PC-9 (cell line): ENCODE data around the gene TSSK2.

Experiments
- EZH2 ChIP-seq: fragments of 200-600 bp; sonication (generic); IDR thresholded peaks from 2 replicates; pipeline ENCODE4 v1.8.0; 2017; ENCODE audit warnings: antibody characterized with exemption, low read depth
- TF ChIP-seq, protein P1 (sequence below): fragments of 200-600 bp; sonication (generic); conservative IDR thresholded peaks from 2 replicates; pipeline ENCODE4 v1.6.1; 2017; ENCODE audit warnings: mixed run types, antibody characterized with exemption, mild to moderate bottlenecking, moderate library complexity

DNA sequence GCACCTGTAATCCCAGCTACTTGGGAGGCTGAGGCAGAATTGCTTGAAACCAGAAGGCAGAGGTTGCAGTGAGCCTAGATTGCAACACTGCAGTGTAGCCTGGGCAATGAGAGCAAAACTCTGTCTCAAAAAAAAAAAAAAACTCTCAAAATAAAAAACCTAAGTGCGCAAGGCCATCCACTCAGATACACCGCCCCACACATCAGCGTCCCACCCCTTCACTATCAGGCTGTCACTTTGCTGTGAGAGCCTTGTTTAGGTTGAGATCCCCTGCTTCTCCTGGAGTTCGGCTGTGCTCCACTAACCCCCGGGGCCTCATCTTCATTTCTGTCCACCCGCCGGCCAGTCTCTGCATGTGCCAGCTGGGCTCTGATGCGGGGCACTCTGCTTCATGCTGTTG, 35.3 kb downstream of the TSSK2 start:
- TF ChIP-seq, protein P1, sequence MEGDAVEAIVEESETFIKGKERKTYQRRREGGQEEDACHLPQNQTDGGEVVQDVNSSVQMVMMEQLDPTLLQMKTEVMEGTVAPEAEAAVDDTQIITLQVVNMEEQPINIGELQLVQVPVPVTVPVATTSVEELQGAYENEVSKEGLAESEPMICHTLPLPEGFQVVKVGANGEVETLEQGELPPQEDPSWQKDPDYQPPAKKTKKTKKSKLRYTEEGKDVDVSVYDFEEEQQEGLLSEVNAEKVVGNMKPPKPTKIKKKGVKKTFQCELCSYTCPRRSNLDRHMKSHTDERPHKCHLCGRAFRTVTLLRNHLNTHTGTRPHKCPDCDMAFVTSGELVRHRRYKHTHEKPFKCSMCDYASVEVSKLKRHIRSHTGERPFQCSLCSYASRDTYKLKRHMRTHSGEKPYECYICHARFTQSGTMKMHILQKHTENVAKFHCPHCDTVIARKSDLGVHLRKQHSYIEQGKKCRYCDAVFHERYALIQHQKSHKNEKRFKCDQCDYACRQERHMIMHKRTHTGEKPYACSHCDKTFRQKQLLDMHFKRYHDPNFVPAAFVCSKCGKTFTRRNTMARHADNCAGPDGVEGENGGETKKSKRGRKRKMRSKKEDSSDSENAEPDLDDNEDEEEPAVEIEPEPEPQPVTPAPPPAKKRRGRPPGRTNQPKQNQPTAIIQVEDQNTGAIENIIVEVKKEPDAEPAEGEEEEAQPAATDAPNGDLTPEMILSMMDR = no peak
- no peak for TF ChIP-seq EZH2
